Measurements from ENCODE around the gene ZNF280C. TPM values are rescaled to one million over a fixed set of nuclear protein-coding genes. Genes with fewer than 3 reads are reported as not detected.

The ZNF280C gene
- total RNA-seq, 1 donor from 2014 or later: 5.5 TPM

DNA sequence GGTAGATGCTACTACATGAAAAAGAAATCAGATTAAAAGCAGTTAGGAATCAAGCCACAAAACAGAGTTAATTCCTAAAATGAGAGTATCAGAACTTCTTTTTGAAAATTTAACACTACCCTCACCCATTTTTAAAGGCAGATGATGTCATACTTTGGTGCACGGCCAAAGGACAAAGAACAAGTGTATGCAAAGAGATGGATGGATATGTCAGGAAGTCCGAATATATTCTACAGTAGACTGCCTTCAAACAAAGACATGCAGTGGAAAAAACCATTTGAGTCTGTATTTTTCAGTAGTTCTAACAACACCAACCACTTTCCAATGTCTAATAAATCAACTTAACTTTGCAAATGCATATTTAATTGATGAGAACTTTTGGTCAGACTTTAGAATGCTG lies 105.3 kb downstream of the ZNF280C start:
- intact Hi-C loops (cut with DNase I): no loop called here
- no peak for ATAC-seq

DNA sequence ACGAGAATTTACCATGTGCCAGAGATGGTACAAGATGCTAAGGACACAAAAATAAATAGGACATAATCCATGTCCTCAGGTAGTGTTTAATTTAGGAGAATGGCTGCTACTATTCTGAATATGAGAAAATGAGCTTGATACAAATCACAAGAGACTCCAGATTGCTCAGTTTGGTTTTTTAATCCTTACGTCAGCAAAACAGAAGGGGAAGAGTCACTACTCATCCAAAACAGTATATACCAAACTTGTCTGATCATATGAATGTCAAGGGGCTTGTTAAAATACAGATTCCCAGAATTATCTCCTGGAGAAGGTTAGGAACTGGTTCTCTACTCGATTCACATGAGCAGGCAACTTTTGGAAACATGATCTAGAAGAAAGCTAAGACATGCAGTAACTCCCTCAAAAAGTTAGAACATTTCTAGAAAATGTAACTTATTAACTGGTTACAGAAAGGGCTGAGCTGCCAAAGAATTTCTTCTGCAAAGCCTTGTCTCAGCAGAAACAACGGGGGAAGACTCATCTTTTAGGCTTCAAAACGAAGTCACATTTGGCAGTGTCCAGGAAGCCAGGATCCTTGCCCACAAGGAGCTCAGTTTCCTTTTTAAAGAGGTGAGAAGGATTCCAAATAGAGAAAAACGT lies 106.5 kb downstream of the ZNF280C start:
- DNase-seq (ENCODE audit: low spot score) (no peak), ATAC-seq (no peak)
- intact Hi-C loops (cut with DNase I): no loop called here

More for the DNA sequence above, 105.3 kb downstream of the ZNF280C start:
- DNase-seq (ENCODE audit: low spot score): no peak

DNA sequence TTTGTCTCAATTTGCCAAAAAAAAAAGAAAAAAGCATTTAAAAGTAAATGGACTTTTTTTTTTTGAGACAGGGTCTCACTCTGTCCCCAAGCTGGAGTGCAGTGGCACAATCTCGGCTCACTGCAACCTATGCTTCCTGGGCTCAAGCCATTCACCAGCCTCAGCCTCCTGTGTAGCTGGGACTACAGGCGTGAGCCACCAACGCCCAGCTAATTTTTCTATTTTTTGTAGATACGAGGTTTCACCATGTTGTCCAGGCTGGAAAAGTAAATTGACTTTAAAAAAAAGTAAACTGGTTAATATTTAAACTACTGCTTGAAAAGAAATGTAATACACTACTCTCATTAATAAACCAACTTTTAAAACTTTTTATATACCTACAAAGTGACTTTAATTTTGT lies 108.9 kb downstream of the ZNF280C start:
- DNase-seq (ENCODE audit: low spot score): no peak
- intact Hi-C loops (cut with DNase I): no loop called here
- no peak for ATAC-seq

DNA sequence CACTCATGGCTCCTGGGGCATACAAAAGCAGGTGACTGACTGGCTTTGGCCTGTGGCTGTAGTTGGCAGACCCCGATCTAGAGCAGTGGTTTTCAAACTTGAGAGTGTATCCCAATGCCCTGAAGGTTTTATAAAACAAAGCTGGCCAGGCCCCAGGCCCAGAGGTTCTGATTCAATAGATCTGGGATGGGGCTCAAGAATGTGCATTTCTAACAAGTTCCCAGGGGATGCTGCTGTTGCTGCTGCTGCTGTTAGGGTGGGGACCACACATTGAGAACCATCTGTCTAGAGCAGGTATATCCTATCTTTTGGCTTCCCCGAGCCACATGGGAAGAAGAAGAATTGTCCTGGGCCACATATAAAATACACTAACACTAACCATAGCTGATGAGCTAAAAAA lies 110.4 kb downstream of the ZNF280C start:
- ATAC-seq: no peak
- no peak for DNase-seq (ENCODE audit: low spot score)
- intact Hi-C loops (cut with DNase I): no loop called here

DNA sequence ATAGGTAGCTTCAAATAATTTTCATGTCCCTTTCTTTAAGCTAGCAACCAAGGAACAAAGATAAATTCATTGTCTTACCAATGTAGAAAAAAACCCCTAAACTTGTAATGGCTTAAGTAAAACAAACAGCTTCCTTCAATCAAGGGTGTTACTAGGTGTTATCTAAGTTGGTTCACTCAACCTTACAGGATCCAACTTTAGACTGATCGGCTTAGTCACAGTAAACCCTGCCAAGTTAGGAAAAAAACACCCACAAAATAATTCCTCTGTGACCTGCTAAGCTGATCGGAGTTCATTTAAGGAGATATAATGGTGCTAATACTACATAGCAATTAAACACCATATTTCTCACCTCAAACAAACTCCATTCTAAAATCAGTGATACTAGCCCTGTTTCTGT lies 113.1 kb downstream of the ZNF280C start:
- intact Hi-C loops (cut with DNase I): no loop called here
- DNase-seq (ENCODE audit: low spot score): no peak
- ATAC-seq: no peak

Other genes with a start within 250 kb of the ZNF280C start
- gene ELF4, start 158.4 kb downstream of the ZNF280C start, total RNA-seq: 15.3 TPM
- gene AIFM1, start 103.1 kb downstream of the ZNF280C start, total RNA-seq: 15.7 TPM
- not detected for gene RAB33A, start 96.9 kb downstream of the ZNF280C start, total RNA-seq
- gene SLC25A14, start 71.0 kb upstream of the ZNF280C start, total RNA-seq: 12.8 TPM
- gene GPR119, start 116.8 kb upstream of the ZNF280C start, total RNA-seq: not detected
- 17.7 TPM for gene RBMX2, start 133.1 kb upstream of the ZNF280C start, total RNA-seq